ENCODE results near the gene DRC3.
"Not testable (repeated sequence)": the region's sequence is repeated elsewhere in the genome, so short reads cannot be mapped to it uniquely, and the experiment has no call there.

The DRC3 gene, protein sequence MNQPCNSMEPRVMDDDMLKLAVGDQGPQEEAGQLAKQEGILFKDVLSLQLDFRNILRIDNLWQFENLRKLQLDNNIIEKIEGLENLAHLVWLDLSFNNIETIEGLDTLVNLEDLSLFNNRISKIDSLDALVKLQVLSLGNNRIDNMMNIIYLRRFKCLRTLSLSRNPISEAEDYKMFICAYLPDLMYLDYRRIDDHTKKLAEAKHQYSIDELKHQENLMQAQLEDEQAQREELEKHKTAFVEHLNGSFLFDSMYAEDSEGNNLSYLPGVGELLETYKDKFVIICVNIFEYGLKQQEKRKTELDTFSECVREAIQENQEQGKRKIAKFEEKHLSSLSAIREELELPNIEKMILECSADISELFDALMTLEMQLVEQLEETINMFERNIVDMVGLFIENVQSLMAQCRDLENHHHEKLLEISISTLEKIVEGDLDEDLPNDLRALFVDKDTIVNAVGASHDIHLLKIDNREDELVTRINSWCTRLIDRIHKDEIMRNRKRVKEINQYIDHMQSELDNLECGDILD

DNA sequence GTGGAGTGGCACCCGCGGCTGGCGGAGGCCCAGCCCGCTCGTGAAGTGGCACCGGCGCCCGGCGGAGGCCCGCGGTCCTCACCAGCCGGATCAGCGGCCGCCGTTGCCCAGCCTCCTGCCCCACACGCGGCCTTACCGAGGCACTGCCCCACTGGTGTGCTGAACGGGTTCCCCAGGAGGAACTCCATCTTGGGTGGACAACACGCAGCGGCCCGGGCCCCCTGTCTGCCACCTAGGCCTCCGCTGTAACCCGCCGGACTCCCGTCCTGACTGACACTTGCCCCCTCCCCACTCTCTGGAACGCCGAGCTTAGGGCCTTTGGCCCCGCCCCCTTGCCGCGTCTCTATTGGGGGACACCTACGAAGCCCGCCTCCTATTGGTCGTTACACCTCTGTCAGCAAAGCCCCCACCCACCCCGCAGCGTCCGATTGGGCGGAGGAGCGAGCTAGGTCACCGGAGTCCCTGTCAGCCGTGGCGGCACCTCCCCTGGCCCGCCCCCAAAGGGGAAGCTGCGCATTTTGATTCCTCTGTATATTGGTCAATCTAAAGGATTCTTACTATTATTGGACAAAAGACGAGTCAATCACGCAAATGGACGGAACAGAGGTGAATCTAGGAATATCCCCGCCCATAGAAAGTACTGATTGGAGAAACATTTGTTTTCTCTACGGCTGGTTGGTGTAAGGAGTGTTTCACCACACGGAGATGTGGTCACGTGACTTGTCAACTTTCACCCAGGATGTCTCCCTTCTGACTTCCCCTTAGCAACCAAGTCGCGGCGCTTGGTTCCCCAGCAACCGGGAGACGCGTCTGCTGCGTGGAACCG is at the start of gene DRC3, which contains the start of gene TOM1L2:
Gene DRC3 (plus strand): TSS at position 737 of the 826 bp plus-strand sequence. CDS start 4,737 bp downstream, outside the sequence.
Gene TOM1L2 (minus strand): TSS at position 275 of the 826 bp plus-strand sequence. CDS start 87 bp downstream, at position 188.
- DNase-seq, result peak; percentile 100

DNA sequence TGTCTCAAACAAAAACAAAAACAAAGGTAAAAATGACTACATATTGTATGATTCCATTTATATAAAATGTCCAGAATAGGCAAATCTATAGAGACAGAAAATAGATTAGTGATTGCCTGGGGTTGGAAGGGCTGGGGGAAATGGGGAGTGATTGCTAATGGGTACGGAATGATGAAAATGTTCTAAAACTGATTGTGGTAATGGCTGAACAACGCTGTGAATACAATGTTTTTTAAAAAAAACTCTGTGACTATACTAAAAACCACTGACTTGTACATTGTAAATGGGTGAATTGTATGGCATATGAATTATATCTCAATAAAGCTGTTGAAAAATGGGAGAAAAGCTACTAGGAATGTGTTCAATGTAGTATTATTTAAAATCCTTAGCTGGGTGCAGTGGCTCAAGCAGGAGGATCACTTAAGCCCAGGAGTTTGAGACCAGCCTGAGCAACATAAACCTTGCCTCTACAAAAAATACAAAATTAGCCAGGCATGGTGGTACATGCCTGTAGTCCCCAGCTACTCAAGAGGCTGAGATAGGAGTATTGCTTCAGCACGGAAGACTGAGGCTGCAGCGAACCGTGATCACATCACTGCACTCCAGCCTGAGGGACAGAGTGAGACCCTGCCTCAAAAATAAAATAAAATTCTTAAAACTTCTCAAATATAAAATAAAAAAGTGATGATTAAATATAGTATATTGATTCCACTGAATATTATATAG is 48.4 kb upstream of the DRC3 start:
- no peak for DNase-seq

DNA sequence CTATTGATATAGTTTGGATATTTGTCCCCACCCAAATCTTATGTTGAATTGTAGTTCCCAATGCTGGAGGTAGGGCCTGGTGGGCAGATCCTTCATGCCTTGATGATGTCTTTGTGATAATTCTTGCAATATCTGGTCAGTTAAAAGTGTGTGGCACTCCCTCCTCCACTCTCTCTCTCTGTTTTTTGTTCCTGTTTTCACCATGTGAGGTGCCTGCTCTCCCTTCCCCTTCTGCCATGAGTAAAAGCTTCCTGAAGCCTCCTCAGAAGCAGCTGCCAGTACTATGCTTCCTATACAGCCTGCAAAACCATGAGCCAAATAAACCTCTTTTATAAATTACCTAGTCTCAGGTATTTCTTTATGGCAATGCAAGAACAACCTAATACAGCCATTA is 47.8 kb upstream of the DRC3 start:
- no peak for DNase-seq

DNA sequence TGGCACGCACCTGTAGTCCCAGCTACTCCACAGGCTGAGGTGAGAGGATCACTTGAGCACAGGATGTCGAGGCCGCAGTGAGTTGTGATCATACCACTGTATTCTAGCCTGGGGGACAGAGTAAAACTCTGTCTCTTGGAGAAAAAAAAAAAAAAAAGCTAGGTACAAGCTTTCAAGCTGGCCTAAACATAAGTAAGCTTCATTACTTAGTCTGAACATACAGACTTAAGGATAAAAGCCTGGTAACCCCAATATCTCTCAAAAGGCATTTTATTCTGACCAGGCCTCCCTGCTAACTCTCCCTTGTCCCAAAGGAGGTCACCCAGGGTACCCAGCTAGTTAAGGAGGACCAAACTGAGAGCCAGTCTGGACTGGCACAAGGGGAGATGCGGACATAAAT is 46.6 kb upstream of the DRC3 start:
- no peak for DNase-seq

DNA sequence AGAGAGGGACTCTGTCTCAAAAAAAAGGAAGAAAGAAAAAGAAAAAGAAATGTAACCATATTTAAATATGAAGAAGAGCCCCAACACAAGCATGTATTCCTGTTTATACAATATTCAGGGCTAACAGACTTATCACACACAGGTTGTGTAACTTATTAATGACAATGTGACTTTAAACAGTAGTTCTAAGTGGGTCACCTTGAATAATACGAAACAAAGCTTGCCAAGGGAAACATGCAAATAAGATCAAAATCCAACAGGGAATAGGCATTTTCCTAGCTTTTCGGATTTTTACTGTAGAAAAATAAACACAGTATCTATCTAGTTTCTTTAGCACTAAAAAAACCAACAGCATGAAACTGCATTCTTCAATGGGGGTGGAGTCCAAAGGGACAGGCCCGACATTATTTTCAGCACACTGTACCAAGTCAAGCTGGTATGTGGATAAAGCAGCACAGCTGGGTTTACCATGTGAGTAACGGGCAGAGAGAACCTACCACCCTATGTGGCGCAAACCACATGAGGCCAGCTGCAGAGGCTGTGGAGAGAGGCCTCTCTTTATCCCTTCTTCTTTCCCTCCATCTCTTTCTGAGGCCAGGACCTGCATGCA is 45.7 kb upstream of the DRC3 start:
- DNase-seq, result no peak

DNA sequence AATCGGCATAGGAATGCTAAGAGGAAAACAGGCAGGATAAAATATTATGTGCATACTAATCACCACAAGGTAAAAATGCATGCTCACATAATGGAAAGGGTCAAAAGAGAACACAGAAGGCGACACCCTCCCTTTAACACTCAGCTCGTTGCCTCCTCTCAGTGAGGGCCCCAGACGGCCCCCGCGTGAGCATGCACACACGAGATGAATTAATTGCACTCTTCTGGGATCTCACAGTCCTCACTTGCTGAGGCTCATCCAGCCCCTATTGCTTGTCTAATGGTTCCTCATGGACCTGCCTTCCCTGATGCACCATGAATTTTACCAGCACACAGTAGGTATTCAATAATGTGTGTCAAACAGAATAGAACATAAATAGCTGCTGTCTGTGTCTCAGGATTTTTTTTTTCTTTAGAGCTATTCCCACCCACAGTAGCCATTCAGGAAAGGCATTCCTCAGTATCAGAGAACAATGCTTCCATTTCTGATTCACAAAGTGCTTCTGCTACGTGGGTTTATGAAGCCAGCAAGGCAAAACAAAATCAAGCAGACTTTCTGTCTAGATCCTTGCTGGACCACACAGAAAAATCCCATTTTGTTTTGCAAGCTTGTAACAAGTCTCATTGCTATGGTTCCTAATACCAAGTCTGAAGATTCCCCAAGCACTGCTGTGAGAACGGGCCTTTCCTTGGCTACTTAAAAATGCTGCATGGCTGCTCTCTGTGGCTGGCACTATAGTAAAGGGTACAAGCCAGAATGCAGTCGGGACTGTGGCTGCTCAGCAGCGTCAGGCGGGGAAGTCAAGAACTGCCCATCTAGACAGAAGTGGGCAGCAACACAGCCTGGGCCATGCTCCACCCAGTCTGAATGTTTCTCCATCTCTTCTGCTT is 44.0 kb upstream of the DRC3 start:
- DNase-seq, result no peak

DNA sequence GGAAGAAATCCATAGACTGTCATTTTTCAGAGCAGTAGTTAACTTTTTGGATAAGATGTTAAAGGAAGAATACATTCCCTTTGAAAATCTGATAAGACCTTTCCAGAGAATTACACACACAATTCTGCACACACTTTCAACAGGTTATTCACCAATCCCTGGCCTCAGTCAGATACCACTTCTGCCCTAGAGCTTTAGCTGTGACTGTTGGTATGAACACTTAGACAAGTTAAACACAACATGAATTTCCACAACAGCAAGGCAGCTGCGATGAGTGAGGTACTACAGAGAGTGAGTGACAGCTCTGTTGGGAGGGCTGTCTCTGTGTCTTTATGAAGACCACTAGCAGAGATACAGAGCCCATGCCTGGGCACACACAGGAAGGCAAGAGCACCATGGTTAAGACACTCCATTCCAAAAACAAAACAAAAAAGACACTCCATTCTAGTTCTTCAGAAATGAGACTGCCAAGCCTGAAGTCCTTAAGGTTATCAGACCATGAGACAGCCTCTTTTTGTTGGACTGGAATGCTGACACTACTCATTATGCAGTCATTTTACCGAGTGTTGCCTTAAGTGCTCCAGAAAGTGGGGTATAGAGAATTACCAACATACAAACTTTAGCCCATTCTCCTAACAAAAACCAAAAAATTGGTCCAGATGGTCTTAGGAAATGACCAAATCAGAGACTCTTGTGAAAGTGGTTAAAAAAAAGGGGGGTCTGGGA is 42.8 kb upstream of the DRC3 start:
- DNase-seq, result no peak

DNA sequence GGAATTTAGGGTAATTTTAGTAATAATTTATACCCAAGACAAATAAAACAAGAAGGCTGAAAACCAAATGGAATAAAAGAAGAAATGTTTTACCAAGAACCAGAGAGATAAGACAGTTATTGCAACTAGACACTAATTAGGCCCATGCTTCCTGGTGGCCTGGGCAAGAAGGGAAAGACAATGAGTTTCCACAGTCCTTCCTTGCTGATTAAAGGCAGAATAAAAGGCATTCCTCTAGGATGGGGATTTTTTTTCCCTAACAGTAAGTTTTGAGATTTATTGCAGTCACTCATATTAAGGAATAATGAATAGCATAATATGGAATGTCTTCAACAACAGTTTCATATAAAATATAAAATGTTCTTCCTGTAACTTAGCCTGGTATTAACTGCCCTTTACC is 42.0 kb upstream of the DRC3 start:
- DNase-seq, result no peak

DNA sequence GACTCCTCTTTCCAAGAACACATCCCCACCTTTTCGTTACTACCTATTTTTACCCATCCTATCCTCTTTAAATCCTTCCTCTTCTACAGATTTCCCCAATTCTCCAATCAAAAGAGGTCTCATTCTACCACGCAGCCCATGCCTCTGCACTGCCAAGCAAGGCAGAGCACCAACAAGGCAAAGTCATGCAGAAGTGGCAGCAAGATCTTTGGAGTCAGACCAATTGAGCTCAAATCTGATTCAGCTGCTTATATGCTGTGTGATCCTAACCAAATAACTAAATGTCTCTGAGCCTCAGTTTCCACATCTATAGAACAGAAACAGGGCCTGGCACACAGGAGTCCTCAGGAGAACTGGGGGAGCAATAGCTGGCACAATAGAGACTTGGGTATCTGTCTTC is 41.5 kb upstream of the DRC3 start:
- DNase-seq, result no peak

DNA sequence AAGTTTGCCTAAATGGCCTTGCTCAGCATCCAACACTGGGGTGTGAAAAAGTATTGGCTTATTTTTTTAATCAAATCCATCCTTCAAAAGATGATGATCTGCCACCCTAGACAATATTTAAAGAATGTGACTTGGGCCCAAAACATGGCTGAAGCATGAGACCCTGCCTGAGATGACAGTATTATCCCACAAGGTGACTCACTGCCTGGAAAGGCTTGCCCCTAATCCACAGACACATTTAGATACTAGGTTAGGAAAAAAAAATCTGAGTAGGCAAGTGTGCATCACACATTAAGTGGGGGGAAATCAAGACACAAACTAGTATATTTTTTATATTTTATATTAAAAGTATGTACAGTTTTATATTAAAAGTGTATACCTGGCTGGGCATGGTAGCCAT is 38.9 kb upstream of the DRC3 start:
- no peak for DNase-seq

DNA sequence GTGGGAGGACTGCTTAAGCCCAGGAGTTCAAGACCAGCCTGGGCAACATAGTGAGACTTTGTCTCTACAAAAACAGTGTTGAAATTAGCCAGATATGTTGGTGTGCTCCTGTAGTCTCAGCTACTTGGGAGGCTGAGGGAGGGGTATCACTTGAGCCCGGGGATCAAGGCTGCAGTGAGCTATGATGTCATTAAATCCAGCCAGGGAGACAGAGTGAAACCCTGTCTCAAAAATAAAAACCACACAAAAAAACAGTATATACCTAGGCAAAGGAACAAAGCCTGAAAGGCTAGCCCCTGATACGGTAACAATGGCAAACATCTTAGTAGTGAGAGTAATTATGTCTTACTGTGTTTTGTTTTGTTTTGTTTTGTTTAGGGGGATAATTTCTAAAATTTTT is 38.4 kb upstream of the DRC3 start:
- no peak for DNase-seq

DNA sequence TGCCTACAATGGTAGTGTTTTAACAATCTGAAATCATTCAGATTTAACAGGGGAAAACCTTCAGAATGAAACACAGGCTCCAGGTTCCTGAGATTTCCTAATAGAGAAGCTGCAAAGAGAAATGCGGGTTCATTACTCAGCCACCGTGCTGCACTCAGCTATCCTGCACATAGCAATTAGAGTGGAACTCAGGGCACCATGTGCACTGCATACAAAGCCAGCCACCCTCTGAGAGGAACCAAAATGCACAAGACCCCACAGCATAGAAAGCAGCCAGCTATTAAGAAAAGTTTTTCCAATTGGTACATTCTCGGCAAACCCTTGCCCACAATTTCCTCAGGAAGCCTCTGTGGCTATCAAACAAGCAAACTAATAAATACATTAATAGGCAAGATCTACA is 37.9 kb upstream of the DRC3 start:
- no peak for DNase-seq

DNA sequence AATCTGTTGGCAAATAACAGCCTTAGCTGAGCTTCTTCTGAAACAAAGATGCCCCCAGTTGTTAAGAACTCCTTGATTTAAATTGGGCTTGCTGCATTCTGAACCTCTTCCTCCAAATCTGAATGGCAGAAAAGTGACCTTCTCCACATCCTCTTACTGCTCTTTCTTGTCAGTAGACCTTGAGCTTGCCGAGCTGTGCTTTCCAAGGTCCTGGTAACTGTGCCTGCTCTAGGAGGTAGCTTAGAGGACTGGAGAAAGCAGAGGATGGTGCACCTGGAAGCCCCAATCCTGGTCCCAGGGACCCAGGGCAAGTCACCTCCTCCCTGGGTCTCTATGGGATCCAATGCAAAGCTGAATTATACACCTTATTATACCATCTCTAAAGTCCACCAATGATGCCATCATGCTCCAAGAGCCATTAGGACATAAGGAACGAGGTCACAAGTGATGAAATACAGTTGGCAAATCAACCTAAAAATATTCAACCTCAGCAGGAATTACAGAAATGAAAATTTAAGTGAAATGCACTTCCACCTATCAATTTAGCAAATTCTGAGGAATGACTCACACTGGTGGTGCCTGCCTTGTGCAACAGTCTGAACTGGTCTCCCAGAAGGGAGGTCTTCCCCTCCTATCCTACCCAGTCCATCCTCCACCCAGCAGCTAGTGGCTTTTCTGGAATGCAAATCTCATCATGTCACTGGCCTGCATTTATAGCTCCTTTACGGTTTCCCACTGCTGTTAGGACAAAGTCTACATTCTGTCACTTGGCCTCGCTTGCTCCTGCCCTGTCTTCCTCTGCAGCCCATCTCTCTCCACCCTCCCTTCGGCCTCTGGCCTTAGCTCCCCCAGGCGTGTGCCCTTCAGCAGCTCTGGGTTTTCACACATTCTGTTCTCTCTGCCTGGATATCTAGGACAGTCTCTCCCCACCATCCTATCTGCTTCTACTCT is 37.1 kb upstream of the DRC3 start:
- DNase-seq, result no peak

DNA sequence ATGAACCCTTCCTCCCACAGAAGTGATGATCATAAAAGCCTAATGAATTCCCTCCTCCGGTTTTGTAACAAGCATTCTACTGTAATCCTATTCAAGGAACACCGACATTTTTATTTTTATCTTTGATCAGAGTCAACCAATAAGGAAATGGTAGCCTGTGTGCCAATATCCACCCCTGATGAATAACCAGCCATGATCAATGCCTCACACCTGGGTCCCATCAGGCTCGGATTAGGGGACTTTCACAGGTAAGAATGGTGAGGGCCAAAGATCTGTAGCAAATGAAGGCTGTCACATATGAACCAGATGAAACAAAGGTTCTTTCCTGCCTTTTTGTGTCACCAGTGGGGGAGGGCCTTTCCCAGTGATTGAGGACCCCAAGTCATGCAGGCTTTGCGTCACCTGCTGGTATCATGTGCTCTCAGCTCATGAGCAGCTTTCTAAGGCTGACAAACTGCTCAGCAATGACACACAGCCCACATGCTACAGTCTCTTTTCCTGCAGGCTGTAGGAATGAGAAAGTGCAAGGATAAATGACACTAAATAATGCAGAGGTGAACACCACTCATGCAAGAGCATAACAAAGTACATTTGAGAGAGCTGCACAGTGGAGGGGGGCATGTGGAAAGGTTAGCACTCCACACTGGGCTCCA is 35.3 kb upstream of the DRC3 start:
- no peak for DNase-seq

DNA sequence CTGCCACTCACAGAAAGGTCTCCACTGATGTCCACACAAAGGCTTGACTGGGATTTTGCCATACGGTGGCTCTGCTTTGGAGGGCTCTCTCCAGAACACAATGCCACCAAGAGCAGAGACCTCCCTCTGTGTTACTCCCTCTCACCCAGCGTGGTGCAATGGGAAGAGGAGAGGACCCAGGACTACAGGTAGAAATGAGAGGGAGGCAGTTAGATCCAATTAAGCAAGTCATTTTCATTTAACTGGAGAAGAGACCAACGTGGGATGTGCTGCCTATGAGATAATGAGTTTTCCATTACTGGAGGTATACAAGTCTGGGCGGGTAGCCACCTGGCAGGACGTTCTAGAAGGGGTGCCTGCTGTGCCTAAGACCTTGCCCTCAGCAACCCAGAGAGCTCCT is 34.7 kb upstream of the DRC3 start:
- DNase-seq, result no peak

DNA sequence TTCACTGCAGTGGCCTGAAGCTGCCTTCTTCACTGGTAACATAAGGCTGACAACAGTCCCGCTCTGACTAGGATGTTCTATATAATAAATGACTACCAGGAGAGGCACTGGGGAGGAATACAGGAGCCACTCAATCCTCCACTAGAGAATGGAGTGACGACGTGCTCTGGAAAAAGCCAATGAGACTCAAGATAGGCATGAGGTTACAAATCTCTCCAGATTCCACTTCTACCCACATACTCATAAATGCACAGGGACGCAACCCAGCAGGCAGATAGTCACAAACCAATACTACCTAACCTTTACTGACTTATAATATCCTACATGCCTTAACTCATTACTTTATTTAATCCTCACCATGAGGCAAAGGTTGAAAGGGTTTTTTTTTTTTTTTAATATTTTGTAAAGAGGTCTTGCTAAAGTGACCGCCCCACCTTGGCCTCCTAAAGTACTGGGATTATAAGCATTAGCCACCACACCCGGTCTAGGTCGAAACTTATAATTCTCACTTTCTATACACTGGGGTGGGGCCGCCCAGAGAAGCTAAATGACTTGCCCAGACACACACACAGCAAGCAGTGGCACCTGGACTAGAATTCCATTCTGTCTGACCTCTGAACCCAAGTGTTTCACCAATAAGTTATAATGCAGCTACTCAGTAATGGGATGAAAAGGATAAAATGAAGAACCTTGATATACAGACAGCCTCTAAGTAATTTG is 34.1 kb upstream of the DRC3 start:
- no peak for DNase-seq

DNA sequence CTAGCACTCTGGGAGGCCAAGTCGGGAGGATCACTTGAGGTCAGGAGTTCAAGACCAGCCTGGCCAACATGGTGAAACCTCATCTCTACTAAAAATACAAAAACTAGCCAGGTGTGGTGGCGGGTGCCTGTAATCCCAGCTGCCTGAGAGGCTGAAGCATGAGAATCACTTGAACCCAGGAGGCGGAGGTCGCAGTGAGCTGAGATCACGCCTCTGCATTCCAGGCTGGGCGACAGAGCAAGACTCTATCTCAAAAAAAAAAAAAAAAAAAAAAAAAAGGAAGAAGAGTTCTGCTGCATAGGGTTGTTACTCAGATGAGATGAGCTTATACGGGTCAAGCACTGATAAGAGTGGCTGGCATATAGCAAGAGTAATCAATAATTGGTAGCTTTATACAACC is 32.7 kb upstream of the DRC3 start:
- not testable (repeated sequence) for DNase-seq

DNA sequence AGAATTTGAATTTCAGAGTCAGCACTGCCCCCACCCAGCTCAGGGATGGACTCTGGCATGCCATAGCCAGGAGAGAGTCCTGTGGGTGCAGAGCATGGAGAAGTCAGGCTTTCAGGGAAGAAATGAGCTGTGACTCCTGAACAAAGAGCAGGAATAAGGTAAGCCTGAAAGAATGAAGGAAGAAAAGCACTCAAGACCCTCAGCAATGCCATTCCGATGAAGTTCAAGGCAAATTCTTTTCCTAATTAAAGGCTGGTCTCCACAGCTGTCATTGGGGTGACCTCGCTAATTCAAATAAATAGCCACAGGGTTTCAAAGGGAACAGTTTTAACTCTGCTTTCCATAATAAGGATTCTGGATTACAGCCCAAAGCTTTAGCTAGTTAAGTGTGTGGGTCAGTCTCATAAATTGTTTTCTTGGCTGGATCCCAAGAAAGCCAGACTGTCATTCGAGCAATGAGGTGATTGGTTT is 32.2 kb upstream of the DRC3 start:
- no peak for DNase-seq

All from activated CD4-positive, alpha-beta T cell treated with anti-CD3 and anti-CD28 coated beads, Interleukin-2, amount 50 U/mL, for 4 hours (primary cell).